HG03066 (cell line): ENCODE measurements around the gene SSU72.
"Not testable (repeated sequence)": the region's sequence is repeated elsewhere in the genome, so short reads cannot be mapped to it uniquely, and the experiment has no call there.

Experiments used
- ATAC-seq: cut with Tn5 transposase; IDR thresholded peaks from one replicate; pipeline ENCODE4 v1.9.1; 2021; ENCODE audit warnings: low read depth; ENCODE audit not compliant: unreplicated experiment

Gene SSU72

GRCh38 chr1:1512425-1512824, 62.2 kb downstream of the SSU72 start:
- ATAC-seq: not testable (repeated sequence)

- ATAC-seq: peak; percentile 77
These were observed 63.0 kb downstream of the SSU72 start, which contains the start of gene ATAD3A for GRCh38 chr1:1511533-1512285. TSS of gene ATAD3A (plus strand) at chr1:1512162. CDS start at chr1:1512269, 107 bp downstream.

GRCh38 chr1:1510912-1511532, 63.6 kb downstream of the SSU72 start:
- ATAC-seq: no peak

GRCh38 chr1:1509465-1509850, 65.2 kb downstream of the SSU72 start:
- not testable (repeated sequence) for ATAC-seq

- not testable (repeated sequence) for ATAC-seq
These were observed 65.7 kb downstream of the SSU72 start for GRCh38 chr1:1508775-1509464.

- no peak for ATAC-seq
These were observed 67.4 kb downstream of the SSU72 start for GRCh38 chr1:1507305-1507704.

- not testable (repeated sequence) for ATAC-seq
These were observed 68.9 kb downstream of the SSU72 start for GRCh38 chr1:1505801-1506200.

GRCh38 chr1:1505366-1505798, 69.3 kb downstream of the SSU72 start:
- not testable (repeated sequence) for ATAC-seq

GRCh38 chr1:1504777-1505365, 69.8 kb downstream of the SSU72 start:
- not testable (repeated sequence) for ATAC-seq

GRCh38 chr1:1495461-1495975, 79.1 kb downstream of the SSU72 start:
- ATAC-seq: not testable (repeated sequence)

- ATAC-seq: not testable (repeated sequence)
These were observed 80.4 kb downstream of the SSU72 start for GRCh38 chr1:1494311-1494710.
